ENCODE results near the gene DHH.

DNA sequence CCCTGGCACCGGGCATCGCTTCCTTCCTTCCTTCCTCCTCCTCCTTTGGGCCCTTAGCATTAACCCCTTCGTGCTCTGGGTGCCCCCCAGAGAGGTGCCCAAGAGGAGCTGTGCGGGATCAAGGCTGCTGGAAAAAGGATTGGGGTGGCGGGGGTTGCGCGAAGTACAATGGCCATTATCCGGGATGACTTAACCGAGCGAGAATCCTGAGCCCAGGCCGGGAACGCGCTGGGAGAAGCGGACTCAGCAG is 2.8 kb downstream of the DHH start:
- TF ChIP-seq POLR2AphosphoS5 (IDR thresholded peaks at IDR 0.05; ENCODE audit: borderline replicate concordance, low read depth, low read length) (no peak), EZH2 (IDR thresholded peaks at IDR 0.05) (no peak)
